Measurements from ENCODE around the gene C9orf78.

Gene C9orf78

DNA sequence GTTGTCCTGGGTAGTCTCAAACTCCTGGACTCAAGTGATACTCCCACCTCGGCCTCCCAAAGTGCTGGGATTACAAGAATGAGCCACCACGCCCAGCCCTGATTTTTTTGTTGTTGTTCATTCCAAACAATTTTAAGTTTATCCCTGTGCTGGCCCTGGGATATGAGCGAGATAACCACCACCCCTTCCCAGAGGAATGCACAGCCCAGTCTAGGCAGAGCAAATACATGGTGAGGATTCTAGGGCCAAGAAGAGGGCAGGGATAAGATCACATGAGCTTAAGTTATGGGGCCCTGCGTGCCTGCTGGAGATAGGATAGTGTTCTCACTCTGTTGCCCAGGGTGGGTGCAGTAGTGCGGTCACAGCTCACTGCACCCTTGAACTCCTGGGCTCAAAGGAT lies 53.1 kb downstream of the C9orf78 start:
- Histone ChIP-seq H3K79me2 (ENCODE audit: control insufficient read depth, insufficient read depth, low read length, unreplicated experiment) (no peaks in the 10 kb centered on the region), H2AFZ (ENCODE audit: low read length, unreplicated experiment) (no peak overlapping the region), H3K36me3 (ENCODE audit: insufficient read depth, low read length) (no peaks in the 10 kb centered on the region), H3K4me1 (ENCODE audit: control insufficient read depth, insufficient read depth, low read length, unreplicated experiment) (peaks cover 7% of the 10 kb centered on the region), H3K4me3 (ENCODE audit: low read depth, low read length) (no peak overlapping the region), H3K27ac (ENCODE audit: low read depth, low read length) (no peak overlapping the region), H3K27me3 (ENCODE audit: insufficient read depth, low read length) (peaks cover 2% of the 10 kb centered on the region; the same call in 1 of the 2 replicates)

DNA sequence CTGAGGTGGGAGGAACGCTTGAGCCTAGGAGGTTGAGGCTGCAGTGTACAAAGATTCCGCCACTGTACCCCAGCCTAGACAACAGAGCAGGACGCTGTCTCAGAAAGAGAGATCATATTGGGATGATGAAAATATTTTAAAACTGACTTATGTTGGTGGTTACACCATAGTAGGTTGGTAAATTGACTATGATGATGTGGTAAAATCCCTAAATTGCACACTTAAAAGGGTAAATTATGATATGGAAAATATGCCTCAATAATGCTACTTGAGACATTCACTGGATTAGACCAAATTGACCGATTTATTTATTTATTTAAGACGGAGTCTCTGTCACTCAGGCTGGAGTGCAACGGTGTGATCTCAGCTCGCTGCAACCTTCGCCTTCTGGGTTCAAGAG lies 53.9 kb downstream of the C9orf78 start:
- Histone ChIP-seq H3K4me1 (ENCODE audit: control insufficient read depth, insufficient read depth, low read length, unreplicated experiment) (peaks cover 15% of the 10 kb centered on the region), H3K36me3 (ENCODE audit: insufficient read depth, low read length) (no peaks in the 10 kb centered on the region), H3K27me3 (ENCODE audit: insufficient read depth, low read length) (no peaks in the 10 kb centered on the region), H3K79me2 (ENCODE audit: control insufficient read depth, insufficient read depth, low read length, unreplicated experiment) (no peaks in the 10 kb centered on the region), H3K27ac (ENCODE audit: low read depth, low read length) (no peak overlapping the region), H2AFZ (ENCODE audit: low read length, unreplicated experiment) (no peak overlapping the region), H3K4me3 (ENCODE audit: low read depth, low read length) (no peak overlapping the region)

DNA sequence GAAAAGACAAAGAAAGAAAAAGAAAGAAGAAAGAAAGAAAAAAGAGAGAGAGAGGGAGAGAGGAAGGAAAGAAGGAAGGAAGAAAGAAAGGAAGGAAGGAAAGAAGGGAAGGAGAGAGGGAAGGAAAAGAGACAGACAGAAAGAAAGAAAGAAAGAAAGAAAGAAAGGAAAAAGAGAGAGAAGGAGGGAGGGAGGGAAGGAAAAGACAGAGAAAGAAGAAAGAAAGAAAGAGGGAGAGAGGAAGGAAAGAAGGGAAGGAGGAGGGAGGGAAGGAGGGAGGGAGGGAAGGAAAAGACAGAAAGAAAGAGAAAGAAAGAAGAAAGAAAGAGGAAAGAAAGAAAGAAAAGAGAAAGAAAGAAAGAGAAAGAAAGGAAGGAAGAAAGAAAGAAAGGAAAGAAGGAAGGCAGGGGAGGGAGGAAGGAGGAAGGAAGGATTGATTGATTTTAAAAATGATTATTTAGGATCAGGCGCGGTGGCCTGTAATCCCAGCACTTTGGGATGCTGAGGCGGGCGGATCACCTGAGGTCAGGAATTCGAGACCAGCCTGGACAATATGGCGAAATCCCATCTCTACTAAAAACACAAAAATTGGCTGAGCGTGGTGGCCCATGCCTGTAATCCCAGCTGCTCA lies 55.4 kb downstream of the C9orf78 start:
- no peaks in the 10 kb centered on the region for H3K36me3 ChIP-seq (ENCODE audit: insufficient read depth, low read length)
- H2AFZ ChIP-seq (ENCODE audit: low read length, unreplicated experiment): no peak overlapping the region
- H3K79me2 ChIP-seq (ENCODE audit: control insufficient read depth, insufficient read depth, low read length, unreplicated experiment): no peaks in the 10 kb centered on the region
- H3K27ac ChIP-seq (ENCODE audit: low read depth, low read length): no peak overlapping the region
- no peaks in the 10 kb centered on the region for H3K27me3 ChIP-seq (ENCODE audit: insufficient read depth, low read length)
- peaks cover 15% of the 10 kb centered on the region for H3K4me1 ChIP-seq (ENCODE audit: control insufficient read depth, insufficient read depth, low read length, unreplicated experiment)
- no peak overlapping the region for H3K4me3 ChIP-seq (ENCODE audit: low read depth, low read length)

DNA sequence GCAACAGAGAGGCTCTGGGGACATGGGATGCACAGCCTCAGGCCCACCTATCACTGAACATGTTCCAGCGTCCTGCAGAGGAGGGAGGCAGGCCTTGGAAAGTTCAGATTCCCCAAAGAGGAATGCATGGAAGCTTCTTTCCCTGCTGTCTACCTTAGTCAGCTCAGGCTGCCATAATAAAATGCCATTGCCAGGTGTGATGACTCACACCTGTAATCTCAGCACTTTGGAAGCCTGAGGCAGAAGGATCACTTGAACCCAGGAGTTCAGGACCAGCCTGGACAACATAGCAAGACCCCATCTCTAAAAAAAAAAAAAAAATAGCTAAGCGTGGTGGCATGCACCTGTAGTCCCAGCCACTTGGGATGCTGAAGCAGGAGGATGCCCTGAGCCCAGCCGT lies 56.6 kb downstream of the C9orf78 start:
- Histone ChIP-seq H2AFZ (ENCODE audit: low read length, unreplicated experiment) (no peak overlapping the region), H3K4me3 (ENCODE audit: low read depth, low read length) (no peak overlapping the region), H3K4me1 (ENCODE audit: control insufficient read depth, insufficient read depth, low read length, unreplicated experiment) (peaks cover 22% of the 10 kb centered on the region), H3K36me3 (ENCODE audit: insufficient read depth, low read length) (no peaks in the 10 kb centered on the region), H3K27ac (ENCODE audit: low read depth, low read length) (no peak overlapping the region), H3K79me2 (ENCODE audit: control insufficient read depth, insufficient read depth, low read length, unreplicated experiment) (no peaks in the 10 kb centered on the region), H3K27me3 (ENCODE audit: insufficient read depth, low read length) (no peaks in the 10 kb centered on the region)

DNA sequence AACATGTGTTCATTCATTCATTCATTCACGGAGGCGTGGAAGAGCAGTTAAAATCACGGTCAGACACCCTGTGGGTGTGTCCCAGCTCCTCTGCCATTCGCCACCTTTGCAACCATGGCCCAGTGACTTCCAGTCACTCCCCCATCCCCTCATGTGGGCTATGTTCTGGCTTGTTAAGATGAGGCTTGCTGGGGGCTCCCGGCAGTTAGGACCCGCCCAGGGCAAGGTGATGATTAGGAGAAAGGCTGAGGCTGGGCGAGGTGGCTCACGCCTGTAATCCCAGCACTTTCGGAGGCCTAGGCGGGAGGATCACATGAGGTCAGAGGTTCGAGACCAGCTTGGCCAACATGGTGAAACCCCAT lies 57.3 kb downstream of the C9orf78 start:
- Histone ChIP-seq H2AFZ (ENCODE audit: low read length, unreplicated experiment) (peak overlapping the region; percentile 8), H3K4me3 (ENCODE audit: low read depth, low read length) (no peak overlapping the region), H3K27ac (ENCODE audit: low read depth, low read length) (peak overlapping the region; percentile 82), H3K36me3 (ENCODE audit: insufficient read depth, low read length) (no peaks in the 10 kb centered on the region), H3K79me2 (ENCODE audit: control insufficient read depth, insufficient read depth, low read length, unreplicated experiment) (no peaks in the 10 kb centered on the region), H3K27me3 (ENCODE audit: insufficient read depth, low read length) (no peaks in the 10 kb centered on the region), H3K4me1 (ENCODE audit: control insufficient read depth, insufficient read depth, low read length, unreplicated experiment) (peaks cover 26% of the 10 kb centered on the region)
